Liver (tissue), 3 donors: ENCODE data around the gene SLC34A3.

ENCODE experiments used
- HNF4G ChIP-seq: IDR thresholded peaks from 2 replicates; pipeline ENCODE4 v1.6.1; 2016; ENCODE audit warnings: antibody characterized with exemption
- SP1 ChIP-seq: IDR thresholded peaks from 2 replicates; pipeline ENCODE4 v1.6.1; 2018; ENCODE audit warnings: antibody characterized with exemption, mild to moderate bottlenecking
- YY1 ChIP-seq: IDR thresholded peaks from 2 replicates; pipeline ENCODE4 v1.6.1; 2016; ENCODE audit warnings: antibody characterized with exemption, mild to moderate bottlenecking
- TF ChIP-seq, protein P1 (sequence below): fragments of 150-350 bp; IDR thresholded peaks from 2 replicates; pipeline ENCODE4 v1.5.1; 2017; ENCODE audit warnings: improper control_type of control experiment, low read depth, low read length; ENCODE audit not compliant: missing input control
- TF ChIP-seq, protein P2 (sequence below): IDR thresholded peaks from 2 replicates; pipeline ENCODE4 v1.6.1; 2016; ENCODE audit warnings: antibody characterized with exemption
- donor health status: healthy.
- donor health status: healthy.

- TF ChIP-seq, protein P1, sequence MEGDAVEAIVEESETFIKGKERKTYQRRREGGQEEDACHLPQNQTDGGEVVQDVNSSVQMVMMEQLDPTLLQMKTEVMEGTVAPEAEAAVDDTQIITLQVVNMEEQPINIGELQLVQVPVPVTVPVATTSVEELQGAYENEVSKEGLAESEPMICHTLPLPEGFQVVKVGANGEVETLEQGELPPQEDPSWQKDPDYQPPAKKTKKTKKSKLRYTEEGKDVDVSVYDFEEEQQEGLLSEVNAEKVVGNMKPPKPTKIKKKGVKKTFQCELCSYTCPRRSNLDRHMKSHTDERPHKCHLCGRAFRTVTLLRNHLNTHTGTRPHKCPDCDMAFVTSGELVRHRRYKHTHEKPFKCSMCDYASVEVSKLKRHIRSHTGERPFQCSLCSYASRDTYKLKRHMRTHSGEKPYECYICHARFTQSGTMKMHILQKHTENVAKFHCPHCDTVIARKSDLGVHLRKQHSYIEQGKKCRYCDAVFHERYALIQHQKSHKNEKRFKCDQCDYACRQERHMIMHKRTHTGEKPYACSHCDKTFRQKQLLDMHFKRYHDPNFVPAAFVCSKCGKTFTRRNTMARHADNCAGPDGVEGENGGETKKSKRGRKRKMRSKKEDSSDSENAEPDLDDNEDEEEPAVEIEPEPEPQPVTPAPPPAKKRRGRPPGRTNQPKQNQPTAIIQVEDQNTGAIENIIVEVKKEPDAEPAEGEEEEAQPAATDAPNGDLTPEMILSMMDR: no peak
- no peak for TF ChIP-seq HNF4G
- no peak for TF ChIP-seq YY1
- TF ChIP-seq SP1: no peak
- TF ChIP-seq, protein P2, sequence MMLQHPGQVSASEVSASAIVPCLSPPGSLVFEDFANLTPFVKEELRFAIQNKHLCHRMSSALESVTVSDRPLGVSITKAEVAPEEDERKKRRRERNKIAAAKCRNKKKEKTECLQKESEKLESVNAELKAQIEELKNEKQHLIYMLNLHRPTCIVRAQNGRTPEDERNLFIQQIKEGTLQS: no peak
Measured at GRCh38 chr9:137266585-137267453, 36.1 kb downstream of the SLC34A3 start.
